NCI-H187 (cell line): ENCODE measurements around the gene CNNM1.
A peak's percentile ranks its signal among the peaks of the same experiment; 100 is the strongest.

ENCODE experiments used
- DNase-seq, 2 experiments: peaks; one replicate each; lab custom pipeline; 2025; lab: John Stamatoyannopoulos, UW

The CNNM1 gene

DNA sequence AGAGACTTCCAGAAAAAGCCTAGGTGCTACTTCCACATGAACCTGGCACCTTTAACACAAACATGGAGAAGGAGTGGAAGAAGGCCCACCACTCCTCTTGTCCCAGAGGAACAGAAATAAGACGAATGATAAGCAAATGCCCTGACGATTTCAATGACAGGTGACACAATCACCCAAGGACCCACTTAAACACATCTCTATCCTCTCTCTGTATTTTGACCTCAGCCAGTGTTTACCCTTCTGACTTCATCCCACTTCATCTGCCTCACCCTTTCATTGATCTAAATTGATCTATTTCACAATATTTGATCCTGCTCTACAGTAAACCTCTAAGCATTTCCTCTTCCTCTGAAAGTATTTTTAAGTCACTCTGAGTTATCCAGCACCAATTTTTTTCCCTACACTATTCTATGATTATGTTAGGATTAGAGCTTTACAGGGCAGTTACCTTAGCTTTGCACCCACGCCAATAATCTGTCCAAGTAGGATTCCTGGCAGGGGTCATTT, 92.1 kb downstream of the CNNM1 start:
- DNase-seq = no peak

DNA sequence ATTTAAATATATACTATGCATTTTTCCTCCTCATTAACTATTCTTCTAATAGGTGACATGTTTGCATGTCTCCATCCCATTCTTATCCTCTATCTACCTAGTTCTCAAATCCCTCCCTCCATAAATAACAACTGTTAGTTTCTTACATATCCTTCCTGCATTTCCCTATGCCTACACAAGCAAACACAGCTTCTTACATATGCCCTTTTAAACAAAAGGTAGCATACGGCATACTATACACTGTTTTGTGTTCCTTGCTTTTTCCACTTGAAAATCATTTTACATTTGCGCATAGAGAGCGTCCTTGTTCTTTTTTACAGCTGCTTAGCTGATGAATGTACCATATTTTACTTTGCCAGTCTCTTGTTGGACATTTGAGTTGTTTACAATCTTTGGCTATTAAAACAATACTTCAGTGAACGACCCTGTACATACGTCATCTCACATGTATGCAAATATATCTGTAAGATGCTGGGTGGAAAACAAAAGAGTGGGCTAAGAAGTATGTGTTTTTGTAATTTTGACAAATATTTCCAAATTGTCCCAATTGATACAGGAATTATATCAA, 93.5 kb downstream of the CNNM1 start:
- no peak for DNase-seq

DNA sequence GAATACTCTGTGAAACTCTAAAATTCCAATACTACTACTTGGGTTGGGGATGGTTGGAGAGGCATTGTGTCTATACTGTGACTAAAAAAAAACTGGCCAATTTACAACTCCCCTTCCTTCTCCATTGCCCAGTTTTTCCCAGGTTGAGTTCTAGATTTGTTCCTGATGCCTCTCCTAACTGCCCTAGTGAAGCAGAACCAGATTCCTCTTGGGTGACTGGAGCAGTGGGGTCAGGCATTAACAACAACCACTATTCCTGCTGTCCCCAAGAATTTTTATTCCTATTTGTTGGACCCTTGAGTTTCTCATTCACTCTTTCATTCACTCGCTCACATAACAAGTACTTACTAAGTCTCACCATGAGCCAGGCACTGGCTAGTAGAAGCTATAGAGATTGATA, 95.5 kb downstream of the CNNM1 start:
- DNase-seq = no peak

DNA sequence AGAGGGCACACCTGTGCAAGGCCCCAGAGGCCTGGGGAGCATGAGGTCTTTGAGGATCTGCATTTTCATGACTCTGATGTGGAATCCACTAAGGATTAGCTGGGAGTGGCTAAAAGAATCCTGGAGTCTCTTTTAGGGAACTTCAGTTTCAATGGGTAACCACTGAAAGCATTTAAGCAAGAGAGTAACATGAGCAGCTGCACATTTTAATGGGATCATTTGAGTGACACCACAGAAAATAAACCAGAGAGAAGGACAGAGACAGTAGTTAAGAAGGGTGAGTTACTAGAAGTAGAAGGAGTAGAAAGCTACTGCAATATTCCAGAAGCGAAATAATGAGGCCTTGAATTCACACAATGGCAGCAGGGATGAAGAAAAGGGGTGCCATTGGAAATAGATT, 96.0 kb downstream of the CNNM1 start:
- no peak for DNase-seq

DNA sequence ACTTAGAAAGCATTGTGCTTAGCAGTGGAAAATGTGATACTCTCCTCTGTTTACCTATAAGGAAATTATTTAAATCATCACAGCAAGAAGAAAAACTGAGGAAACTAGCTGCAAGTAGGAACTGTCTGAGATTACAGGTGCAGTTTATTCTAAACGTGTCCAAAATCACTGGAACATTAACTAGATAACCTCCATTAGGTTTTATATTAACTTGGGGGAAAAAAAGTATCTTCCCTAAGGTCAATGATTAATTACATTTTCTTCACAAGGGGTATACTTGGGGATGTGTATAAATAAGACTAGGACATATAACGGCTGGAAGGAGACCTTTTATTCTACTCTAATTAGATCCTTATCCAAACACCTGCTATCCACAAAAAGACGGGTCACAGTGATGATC, 97.5 kb downstream of the CNNM1 start:
- DNase-seq = no peak

DNA sequence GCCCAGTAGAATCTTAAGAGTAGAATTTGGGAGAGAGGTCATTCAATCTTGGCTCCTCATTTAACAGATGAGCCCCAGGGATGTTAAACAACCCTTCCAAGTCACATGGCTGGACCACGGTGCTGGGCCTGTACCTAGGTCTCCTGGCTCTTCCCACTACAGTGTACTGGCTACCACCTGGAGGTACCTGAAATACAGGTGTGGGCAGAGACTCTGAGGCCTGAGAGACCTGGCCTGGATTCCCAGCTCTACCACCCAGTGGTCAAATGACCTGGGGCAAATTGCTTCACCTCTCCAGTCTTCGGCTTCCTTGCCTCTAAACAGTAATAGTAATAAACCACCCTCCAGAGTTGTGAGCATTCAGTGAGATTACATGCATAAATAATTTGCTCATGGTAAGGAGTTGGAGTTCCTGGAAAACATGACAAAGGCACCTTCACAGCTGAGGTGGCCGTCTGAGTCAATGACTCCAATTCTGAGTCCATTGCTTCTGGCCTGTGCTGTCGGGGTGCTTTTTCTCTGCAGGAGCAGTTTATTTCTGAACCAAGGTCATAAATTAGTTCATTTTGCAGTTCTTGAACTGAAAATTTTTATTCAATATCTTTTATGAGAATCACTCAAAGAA, 98.5 kb downstream of the CNNM1 start:
- DNase-seq = no peak

DNA sequence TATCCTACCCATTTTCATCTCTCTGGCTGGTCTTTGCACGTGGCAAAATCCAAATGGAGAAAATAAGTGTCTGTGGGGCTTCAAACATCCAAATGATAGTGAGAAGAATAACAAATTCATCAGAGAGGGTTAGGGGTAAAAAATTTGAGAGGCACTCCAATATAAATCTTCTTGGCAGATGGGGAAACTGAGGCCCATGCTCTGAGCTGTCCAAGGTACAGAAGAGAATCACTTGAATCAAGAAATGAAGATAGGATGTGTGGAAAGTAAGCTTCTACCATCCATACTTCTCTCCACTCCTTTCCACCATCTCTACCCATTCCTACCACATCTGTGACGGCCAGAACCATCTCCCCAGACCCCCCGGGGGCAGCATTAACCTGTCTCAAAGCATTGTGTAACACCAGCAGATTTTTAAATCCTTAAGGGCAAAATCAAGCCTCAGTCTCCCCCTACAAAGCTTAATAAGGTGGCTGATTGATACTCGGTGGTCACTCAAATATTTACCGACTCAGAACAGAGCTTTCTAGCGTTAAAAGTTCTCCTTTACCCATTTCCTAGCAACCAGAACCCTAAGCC, 100.5 kb downstream of the CNNM1 start:
- no peak for DNase-seq

DNA sequence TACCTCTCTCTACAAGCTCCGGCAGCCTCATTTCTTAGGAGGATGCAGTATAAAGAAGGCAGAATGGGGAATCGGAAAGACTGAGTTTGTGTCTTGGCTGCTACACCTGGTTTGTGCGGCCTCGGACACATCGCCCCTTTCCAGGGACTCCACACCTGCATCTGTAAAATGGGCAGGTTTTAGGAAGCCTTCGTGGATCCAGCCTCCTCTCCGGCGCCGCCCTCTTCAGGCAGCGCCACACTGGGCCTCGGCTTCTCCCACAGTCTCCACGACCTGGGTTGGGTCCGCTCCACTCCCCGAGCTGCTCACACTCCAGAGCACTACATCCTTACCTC, 100.9 kb downstream of the CNNM1 start:
- no peak for DNase-seq

DNA sequence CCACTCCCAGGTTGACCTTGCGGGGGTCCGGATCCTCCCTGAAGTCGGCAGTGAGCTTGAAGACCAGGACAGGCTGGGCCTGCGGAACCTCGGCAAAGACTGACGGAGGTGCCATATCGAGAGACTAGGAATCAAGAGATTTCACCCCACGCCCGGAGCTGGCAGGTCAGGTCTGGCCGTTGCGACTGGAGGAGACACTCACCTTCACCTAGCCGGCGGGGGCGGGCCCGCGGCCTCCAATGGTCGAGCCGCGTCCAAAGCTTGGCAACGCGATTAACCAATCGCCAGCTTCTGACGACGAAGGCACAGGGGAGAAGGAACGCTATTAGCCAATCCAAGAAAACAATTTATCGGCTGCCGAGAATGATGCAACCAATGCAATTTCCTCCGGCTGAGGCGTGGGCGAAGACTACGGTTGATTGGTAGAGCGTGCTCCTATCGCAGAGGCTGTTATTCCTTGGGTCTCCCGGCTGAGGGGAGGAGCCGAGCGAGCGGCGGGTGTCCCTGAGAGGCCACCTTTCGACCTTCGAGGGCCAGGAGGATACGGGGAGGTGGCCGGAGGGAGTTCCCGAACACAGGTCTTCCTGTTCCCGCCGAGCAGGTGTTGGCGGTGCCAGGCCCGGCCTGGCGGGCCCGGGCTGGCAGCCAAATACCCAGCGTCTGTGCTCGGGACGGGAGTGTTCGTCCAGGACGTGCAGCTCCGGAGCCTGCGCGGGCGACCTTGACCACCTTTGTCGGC, 101.5 kb downstream of the CNNM1 start, which contains the start of gene GOT1:
TSS of gene GOT1 (minus strand) at position 174 of the 739 bp plus-strand sequence. CDS start at position 115, 59 bp downstream.
- peak; percentile 61 to 92 for DNase-seq

DNA sequence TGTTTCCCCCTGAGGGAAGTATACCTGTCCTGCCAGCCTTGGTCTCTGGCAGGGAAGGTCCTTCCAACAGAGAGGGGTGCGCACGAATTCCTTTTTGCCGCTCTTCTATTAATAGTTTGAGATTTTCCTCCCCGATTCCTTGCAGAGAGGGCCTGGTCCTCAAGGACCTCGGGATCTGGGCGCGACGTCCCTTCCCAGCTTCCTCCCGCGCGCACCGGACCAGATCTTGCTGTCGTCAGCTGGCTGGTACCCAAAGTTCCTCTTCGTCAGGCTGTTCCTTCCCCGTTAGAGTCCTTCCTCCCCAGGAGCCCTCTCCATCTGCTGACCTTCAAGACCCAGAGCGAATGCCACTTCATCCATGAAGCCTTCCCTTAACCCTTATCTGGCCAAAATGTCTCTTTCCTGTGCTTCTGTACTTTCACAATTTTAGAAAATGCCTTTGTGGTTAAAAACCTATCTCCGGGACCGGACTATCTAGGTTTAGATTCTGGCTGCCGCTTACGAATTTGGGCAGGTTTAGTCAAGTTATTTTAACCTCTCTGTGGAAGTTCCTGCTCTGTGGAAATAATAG, 102.1 kb downstream of the CNNM1 start:
- DNase-seq = peak in 1 of 2 experiments; percentile 16

DNA sequence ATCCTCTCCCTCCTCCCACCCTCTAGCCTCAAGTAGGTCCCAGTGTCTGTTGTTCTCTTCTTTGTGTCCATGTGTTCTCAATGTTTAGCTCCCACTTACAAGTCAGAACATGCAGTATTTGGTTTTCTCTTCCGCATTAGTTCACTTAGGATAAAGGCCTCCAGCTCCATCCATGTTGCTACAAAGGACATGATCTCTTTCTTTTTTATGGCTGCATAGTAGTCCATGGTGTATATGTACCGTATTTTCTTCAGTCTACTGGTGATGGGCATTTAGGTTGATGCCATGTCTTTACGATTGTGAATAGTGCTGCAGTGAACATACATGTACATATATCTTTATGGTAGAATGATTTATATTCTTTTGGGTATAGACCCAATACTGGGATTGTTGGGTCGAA, 102.9 kb downstream of the CNNM1 start:
- DNase-seq = no peak

DNA sequence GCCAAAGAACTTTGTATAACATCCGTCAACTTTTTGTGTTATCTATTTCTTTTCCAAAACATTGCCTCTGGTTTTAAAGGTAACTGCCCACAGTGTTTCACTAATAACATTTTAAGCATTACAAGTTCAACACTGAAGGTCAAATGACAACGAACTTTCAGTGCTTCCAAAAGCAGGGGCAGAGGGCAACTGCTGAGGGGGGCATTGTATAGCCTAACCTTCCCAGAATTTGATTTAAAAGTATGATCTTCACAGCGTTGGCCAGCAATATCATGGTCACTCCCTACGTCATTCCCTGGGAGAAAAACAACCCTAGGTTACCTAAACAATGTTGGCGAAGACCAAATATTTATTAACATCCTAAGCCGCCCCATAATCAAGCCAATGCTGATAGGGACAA, 103.7 kb downstream of the CNNM1 start:
- no peak for DNase-seq

DNA sequence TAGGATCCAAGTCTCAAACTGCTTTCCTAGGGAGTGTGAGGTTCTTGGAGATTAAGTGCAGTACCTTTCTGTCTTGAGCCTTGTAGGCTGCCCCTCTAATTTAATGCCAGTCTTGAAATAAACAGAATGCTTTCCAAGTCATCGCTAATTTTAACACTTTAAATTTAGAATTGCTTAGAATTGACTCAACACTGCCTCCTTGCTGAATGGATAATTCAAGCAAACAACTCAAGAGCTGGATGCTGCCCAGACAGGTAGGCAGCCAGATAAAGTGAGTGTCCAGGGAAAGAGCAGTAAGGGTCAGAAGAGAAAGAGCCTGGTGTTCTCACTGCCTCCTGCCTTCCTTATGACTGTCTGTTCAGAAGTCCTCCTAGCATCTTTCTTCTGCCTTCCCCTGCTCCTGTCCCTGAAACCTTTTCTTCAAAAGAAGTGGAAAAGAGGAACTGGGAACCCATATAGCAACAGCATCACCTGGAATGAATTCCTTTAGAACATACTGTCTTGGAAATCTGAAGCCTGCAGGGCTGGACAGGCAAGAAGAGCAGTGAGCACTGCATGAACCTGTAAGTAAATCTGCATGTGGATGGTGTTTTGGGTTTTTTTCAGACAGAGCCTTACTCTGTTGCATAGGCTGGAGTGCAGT, 104.3 kb downstream of the CNNM1 start:
- no peak for DNase-seq

DNA sequence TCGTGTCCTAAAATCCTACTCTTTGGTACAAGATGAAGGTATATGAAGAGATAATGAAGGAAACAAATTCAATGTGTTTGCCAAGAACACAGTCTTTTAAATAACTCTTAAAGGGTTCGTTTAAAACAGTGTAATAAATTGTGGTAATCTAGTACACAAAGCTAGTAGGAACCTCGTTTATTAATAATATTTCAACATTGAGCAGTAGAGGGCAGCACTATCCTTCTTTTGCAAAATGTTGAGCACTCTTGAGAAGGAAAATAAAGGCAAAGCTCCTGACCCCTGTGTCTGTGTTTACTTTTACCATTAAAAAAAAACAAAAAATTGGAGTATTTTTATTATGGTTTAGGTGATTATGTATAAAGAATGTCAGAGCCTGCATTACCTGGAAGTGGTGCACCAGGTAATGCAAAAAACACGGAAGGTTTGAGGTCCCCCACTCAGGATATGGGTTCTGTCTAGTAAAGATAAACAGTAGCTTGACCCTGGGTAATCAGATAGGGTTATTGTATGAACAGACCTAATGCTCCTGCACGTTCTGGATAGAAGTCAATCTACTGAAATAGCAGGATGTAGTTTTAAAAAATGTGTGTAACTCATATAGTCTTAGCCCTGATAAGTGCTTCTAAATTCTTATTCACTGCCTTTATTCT, 107.0 kb downstream of the CNNM1 start:
- peak in 1 of 2 experiments; percentile 8 for DNase-seq

DNA sequence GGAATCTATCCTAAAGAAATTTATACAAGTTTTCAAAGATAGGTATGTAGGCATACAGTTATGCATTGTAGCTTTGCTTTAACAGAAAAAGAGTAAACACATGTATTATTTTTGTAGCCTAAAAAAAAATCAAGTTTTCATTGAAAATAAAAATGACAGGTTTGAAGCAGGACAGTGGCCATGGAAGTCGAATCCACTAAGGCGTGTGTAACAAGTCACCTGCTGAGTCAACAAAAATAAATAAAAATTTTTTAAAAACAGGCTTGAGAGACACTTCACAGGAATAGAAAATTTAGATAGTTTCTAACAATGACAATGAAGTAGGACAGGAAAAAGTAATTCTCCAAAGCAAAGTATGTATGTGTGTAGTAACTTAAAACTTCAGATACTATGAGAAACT, 109.7 kb downstream of the CNNM1 start:
- DNase-seq = no peak

DNA sequence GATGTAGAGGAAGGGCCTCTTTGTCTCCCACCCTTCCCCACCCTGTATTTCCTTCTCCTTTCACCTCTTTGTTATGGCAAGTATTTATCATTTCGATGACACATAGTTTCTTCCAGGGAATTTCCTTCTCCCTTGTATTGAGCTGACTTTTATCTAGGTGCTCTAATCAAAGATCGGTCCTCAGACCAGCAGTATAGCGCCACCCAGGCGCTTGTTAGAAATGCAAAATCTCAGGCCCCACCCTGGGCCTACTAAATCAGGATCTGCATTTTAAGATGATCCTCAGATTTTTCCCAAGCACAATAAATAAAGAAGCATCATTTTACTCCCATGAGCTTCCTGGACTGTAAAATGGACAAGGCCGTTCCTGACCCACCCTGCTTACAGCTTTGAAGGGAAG, 113.2 kb downstream of the CNNM1 start:
- DNase-seq = no peak

DNA sequence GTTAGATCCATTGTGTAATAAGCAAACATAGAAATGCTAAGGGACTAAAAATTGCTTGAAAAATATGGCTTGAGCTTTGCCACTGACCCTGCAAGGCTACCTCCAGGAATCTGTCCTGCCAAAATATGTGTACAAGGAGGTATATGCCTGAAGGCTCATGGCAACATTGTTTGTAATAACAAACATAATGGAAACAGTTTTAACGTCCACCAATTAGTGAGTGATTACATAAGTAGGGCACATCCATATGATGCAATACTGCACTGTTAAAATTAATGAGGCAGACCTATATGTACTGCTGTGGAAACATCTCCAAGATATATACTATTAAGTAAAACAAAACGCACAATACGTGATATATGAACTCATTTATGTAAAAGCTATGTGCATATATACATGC, 114.3 kb downstream of the CNNM1 start:
- DNase-seq = no peak
